DMS153 (cell line): ENCODE data around the gene CDK14.
"Not testable (repeated sequence)": the region's sequence is repeated elsewhere in the genome, so short reads cannot be mapped to it uniquely, and the experiment has no call there.

Experiments used
- DNase-seq: peaks from one replicate; lab custom pipeline; 2025; lab: John Stamatoyannopoulos, UW

The CDK14 gene

GRCh38 chr7:91157579-91158320, 561.6 kb downstream of the CDK14 start:
- DNase-seq, result no peak

DNA sequence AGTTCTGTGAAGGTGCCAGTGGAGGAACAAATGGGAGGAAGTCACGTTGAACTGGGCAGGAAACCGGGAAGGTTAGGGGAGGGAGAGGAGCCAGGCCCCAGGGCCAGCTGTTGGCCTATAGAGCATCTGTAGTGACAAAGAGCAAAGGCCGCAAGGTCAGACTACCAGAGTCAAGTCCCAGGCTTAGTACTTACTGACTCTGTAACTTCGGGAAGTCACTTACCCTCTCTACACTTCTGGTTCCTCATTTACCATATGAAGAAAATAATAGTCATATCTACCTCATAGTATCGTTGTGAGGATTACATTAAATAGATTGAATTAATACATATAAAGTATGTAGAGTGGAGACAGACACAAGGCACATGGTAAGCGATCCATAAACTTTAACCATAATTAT, 566.3 kb downstream of the CDK14 start:
- no peak for DNase-seq

GRCh38 chr7:91164506-91164905, 568.4 kb downstream of the CDK14 start:
- DNase-seq, result no peak

DNA sequence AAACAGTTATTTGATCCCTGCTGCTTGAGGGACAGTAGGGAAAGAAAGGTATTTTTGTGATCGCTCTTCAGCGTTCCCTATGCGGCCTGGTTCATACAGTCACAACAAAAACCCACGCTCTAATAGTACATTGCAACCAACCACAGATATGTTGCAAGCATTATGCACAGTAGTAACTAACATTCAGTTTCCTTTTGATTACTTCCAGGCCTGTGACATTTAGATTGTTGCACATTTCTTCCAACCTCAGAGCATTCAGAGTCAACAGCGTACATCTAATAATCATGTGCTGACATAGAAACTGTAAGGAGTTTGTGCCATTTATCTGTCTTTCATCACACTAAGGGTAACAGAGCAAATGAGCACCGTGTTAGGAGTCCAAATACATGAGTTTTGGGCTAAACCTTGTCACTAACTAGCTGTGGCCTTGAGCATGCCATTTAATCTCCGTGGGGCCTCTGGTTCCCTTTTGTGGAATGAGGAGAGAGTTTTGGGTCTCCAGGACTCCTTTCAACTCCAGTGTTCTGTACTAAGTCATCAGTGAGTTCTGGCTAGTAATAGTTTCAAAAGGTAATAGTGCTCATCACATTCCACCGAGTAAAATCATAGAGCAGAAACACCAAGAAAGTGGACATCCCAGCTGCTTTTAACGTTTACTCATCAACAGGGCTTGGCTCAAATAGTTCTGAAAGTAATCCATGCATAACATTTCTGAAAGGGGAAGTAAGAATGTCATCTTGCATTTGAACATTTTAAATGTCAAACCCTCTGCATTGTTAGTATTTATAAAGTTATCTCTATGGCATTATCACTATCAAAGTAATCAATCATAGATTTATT, 569.1 kb downstream of the CDK14 start:
- no peak for DNase-seq

DNA sequence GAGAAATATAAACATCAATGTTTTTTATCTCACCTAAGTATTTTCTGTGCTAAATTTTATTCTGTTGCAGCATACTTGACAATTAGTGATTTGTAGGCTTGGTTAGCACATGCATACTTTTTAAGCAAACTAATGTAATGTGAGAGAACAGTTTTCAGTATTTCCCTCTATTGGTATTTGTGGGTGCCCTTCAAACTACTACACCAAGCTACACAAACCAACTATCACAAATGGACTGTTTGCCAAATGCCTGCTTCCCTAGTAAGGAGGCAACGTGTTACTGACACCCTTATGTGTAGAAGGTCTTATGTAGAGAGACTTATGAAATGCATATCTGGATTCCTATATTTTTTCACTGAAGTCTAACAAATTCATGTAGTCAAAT, 569.7 kb downstream of the CDK14 start:
- DNase-seq, result no peak

GRCh38 chr7:91168871-91169829, 573.0 kb downstream of the CDK14 start:
- DNase-seq, result no peak

GRCh38 chr7:91169830-91170191, 573.7 kb downstream of the CDK14 start:
- DNase-seq, result no peak

- DNase-seq, result not testable (repeated sequence)
These were observed 577.1 kb downstream of the CDK14 start for GRCh38 chr7:91173265-91173664.

GRCh38 chr7:91180746-91181145, 584.6 kb downstream of the CDK14 start:
- DNase-seq, result no peak

DNA sequence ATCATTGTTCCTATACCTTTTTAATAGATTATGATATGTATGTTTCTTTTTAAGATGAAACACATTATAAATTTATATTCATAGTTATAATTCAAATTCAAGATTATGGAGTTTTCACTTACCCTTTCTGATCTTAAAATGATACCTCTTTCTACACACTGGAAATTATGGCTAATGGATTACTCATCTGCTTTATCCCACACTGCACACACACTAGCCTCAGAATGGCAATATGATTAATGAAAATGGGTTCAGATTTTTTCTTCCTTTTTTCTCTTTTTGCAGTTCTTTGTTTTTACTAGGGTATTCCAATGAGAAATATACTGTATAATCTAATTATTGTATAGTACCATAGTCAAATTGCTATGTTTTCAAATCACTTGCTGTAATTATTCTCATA, 585.8 kb downstream of the CDK14 start:
- DNase-seq, result no peak

- DNase-seq, result no peak
These were observed 587.0 kb downstream of the CDK14 start for GRCh38 chr7:91182819-91183764.

GRCh38 chr7:91185771-91186170, 589.6 kb downstream of the CDK14 start:
- DNase-seq, result no peak

GRCh38 chr7:91187061-91187460, 590.9 kb downstream of the CDK14 start:
- no peak for DNase-seq

GRCh38 chr7:91191771-91192170, 595.6 kb downstream of the CDK14 start:
- no peak for DNase-seq

DNA sequence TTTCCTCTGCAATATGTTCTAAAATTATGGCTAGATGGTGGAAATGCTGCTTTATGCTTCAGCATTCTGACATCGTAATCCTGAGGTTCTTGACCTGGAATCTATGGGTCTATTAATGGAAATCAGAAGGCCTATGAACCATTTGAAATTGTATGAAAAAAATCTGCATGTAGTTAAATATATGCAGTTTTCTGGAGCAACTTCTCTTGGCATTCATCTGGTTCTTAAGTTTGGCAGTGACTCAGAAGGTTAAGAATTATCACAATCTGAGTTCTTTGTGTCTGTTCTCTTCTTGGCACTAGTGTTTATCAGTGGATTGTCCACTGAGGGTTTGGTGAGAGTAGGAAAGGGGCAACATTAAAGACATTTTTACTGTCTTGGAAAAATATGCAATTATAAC, 597.0 kb downstream of the CDK14 start:
- DNase-seq, result no peak

DNA sequence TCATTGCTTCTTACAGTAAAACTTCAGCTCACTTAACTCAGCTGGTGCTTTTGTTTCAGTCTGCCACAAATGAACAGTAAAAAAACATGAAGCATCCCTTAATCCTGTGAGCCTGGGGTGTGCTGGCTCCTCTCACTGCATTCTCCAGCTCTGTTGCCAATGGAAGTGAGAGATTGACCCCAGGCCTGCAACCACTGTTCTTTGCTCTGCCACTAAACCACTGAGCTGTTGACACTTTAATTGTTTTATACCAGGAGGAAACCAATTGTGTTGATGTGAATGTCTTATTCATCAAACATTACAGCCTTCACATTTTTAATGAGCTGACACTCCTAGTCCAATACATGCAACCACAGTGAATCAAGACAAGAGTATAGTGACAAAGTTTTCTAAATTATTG, 598.7 kb downstream of the CDK14 start:
- no peak for DNase-seq

- no peak for DNase-seq
These were observed 599.9 kb downstream of the CDK14 start for GRCh38 chr7:91196058-91196457.

- DNase-seq, result no peak
These were observed 602.2 kb downstream of the CDK14 start for GRCh38 chr7:91198371-91198770.

GRCh38 chr7:91199601-91200000, 603.5 kb downstream of the CDK14 start:
- DNase-seq, result no peak

- no peak for DNase-seq
These were observed 605.5 kb downstream of the CDK14 start for GRCh38 chr7:91201442-91202113.
